Measurements from ENCODE around the gene MREG.

Gene MREG

DNA sequence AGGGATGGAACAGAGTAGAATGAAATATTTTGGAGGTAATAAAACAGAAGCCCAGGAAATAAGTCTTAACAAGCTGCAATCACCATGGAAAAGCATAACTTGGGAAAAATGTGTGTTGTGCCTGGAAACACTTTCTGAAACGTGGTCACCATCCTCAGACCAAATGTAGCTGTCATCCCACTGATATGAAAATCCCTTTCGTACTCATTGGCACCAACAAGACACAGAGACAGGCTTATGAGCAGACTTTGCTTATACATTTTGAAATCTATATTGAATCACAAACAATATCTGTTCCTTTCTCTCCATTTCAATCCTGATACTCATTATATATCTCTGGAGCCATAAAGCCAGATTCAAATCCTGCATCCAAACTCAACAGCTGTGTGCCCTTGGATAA is 28.7 kb downstream of the MREG start:
- no peak overlapping the region for H3K9ac ChIP-seq (ENCODE audit: insufficient read length, low read depth)
- no peaks in the 10 kb centered on the region for H3K27me3 ChIP-seq (ENCODE audit: insufficient read depth, insufficient read length)
- TF ChIP-seq ZNF274 (IDR thresholded peaks at IDR 0.05; ENCODE audit: low read depth, low read length) (no peak), SUZ12 (IDR thresholded peaks at IDR 0.05; ENCODE audit: extremely low read depth, insufficient read depth, insufficient read length) (no peak), YY1 (IDR thresholded peaks at IDR 0.05; ENCODE audit: insufficient read depth, insufficient read length) (no peak)
- H3K36me3 ChIP-seq (ENCODE audit: insufficient read depth, insufficient read length, low read length): peaks cover 3% of the 10 kb centered on the region
- peaks cover 15% of the 10 kb centered on the region; the same call in 1 of the 2 replicates for H3K9me3 ChIP-seq (ENCODE audit: insufficient read depth, low read length)
- no peak overlapping the region for H3K4me3 ChIP-seq (ENCODE audit: insufficient read length, low read depth)
- no peak for DNase-seq (ENCODE audit: low read depth, low spot score)
- H3K4me1 ChIP-seq (ENCODE audit: insufficient read depth, insufficient read length): no peaks in the 10 kb centered on the region

DNA sequence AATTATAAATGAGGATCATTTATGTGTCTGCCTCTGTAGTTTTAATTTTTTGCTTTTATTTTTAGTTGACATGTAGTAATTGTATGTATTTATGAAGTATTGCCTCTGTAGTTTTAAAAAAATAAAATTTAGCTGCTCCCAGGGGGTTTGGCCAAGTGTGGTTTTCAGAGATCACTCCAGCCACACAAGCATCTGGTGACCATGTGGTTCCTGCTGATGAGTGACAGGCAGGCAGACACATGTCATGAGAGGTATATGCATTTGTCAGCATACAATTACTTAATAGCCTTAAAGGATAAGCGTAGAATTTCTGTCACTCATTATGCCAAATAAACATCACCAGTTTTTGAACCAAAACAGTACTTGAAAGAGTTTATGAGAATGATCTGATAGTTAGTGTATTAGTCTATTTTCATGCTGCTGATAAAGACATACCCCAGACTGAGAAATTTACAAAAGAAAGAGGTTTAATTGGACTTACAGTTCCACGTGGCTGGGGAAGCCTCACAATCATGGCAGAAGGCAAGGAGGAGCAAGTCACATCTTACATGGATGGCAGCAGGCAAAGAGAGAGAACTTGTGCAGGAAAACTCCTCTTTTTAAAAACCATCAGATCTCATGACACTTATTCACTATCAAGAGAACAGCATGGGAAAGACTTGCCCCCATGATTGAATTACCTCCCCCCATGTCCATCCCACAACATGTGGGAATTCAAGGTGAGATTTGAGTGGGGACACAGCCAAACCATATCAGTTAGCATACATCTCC is 29.6 kb downstream of the MREG start:
- peaks cover 15% of the 10 kb centered on the region; the same call in 1 of the 2 replicates for H3K9me3 ChIP-seq (ENCODE audit: insufficient read depth, low read length)
- DNase-seq (ENCODE audit: low read depth, low spot score): no peak
- no peaks in the 10 kb centered on the region for H3K4me1 ChIP-seq (ENCODE audit: insufficient read depth, insufficient read length)

GRCh38 chr2:215982465-215982875 is 30.9 kb downstream of the MREG start:
- DNase-seq (ENCODE audit: low read depth, low spot score): no peak
- TF ChIP-seq SUZ12 (IDR thresholded peaks at IDR 0.05; ENCODE audit: extremely low read depth, insufficient read depth, insufficient read length) (no peak), ZNF274 (IDR thresholded peaks at IDR 0.05; ENCODE audit: low read depth, low read length) (no peak)
- Histone ChIP-seq H3K4me1 (ENCODE audit: insufficient read depth, insufficient read length) (no peaks in the 10 kb centered on the region), H3K9ac (ENCODE audit: insufficient read length, low read depth) (no peak overlapping the region), H3K9me3 (ENCODE audit: insufficient read depth, low read length) (peaks cover 15% of the 10 kb centered on the region; the same call in 1 of the 2 replicates), H3K36me3 (ENCODE audit: insufficient read depth, insufficient read length, low read length) (peaks cover 3% of the 10 kb centered on the region), H3K27me3 (ENCODE audit: insufficient read depth, insufficient read length) (no peaks in the 10 kb centered on the region), H3K4me3 (ENCODE audit: insufficient read length, low read depth) (no peak overlapping the region)

More for the DNA sequence above, 29.6 kb downstream of the MREG start:
- TF ChIP-seq ZNF274 (IDR thresholded peaks at IDR 0.05; ENCODE audit: low read depth, low read length) (no peak), SUZ12 (IDR thresholded peaks at IDR 0.05; ENCODE audit: extremely low read depth, insufficient read depth, insufficient read length) (no peak), YY1 (IDR thresholded peaks at IDR 0.05; ENCODE audit: insufficient read depth, insufficient read length) (no peak)
- Histone ChIP-seq H3K36me3 (ENCODE audit: insufficient read depth, insufficient read length, low read length) (peaks cover 3% of the 10 kb centered on the region), H3K4me3 (ENCODE audit: insufficient read length, low read depth) (no peak overlapping the region), H3K9ac (ENCODE audit: insufficient read length, low read depth) (no peak overlapping the region), H3K27me3 (ENCODE audit: insufficient read depth, insufficient read length) (no peaks in the 10 kb centered on the region)

DNA sequence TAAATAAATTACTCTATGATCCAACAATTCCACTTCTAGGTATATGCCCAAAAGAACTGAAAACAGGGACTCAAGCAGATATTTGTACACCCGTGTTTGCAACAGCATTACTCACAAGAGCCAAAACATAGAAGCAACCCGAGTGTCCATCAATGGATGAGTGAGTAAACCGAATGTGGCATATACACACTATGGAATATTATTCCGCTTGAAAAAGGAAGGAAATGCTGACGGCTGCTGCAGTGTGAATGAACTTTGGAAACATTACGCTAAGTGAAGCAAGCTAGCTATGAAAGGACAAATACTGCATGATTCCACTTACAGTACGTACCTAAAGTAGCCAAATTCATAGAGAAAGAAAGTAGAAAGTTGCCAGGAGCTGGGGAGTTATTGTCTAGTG is 32.2 kb downstream of the MREG start:
- no peak for DNase-seq (ENCODE audit: low read depth, low spot score)

GRCh38 chr2:215979620-215980019 is 33.7 kb downstream of the MREG start:
- Histone ChIP-seq H3K27me3 (ENCODE audit: insufficient read depth, insufficient read length) (no peaks in the 10 kb centered on the region), H3K4me1 (ENCODE audit: insufficient read depth, insufficient read length) (no peaks in the 10 kb centered on the region), H3K9ac (ENCODE audit: insufficient read length, low read depth) (no peak overlapping the region), H3K36me3 (ENCODE audit: insufficient read depth, insufficient read length, low read length) (no peaks in the 10 kb centered on the region), H3K9me3 (ENCODE audit: insufficient read depth, low read length) (peaks cover 8% of the 10 kb centered on the region; the same call in 1 of the 2 replicates), H3K4me3 (ENCODE audit: insufficient read length, low read depth) (no peak overlapping the region)
- DNase-seq (ENCODE audit: low read depth, low spot score): no peak
- no peak for TF ChIP-seq ZNF274 (IDR thresholded peaks at IDR 0.05; ENCODE audit: low read depth, low read length)
- no peak for TF ChIP-seq SUZ12 (IDR thresholded peaks at IDR 0.05; ENCODE audit: extremely low read depth, insufficient read depth, insufficient read length)
- TF ChIP-seq YY1 (IDR thresholded peaks at IDR 0.05; ENCODE audit: insufficient read depth, insufficient read length): no peak

More for the DNA sequence above, 32.2 kb downstream of the MREG start:
- H3K9me3 ChIP-seq (ENCODE audit: insufficient read depth, low read length): peaks cover 12% of the 10 kb centered on the region; the same call in 1 of the 2 replicates
- TF ChIP-seq SUZ12 (IDR thresholded peaks at IDR 0.05; ENCODE audit: extremely low read depth, insufficient read depth, insufficient read length) (no peak), YY1 (IDR thresholded peaks at IDR 0.05; ENCODE audit: insufficient read depth, insufficient read length) (no peak), ZNF274 (IDR thresholded peaks at IDR 0.05; ENCODE audit: low read depth, low read length) (no peak)
- no peaks in the 10 kb centered on the region for H3K27me3 ChIP-seq (ENCODE audit: insufficient read depth, insufficient read length)
- H3K4me1 ChIP-seq (ENCODE audit: insufficient read depth, insufficient read length): no peaks in the 10 kb centered on the region
- no peaks in the 10 kb centered on the region for H3K36me3 ChIP-seq (ENCODE audit: insufficient read depth, insufficient read length, low read length)
- H3K4me3 ChIP-seq (ENCODE audit: insufficient read length, low read depth): no peak overlapping the region
- no peak overlapping the region for H3K9ac ChIP-seq (ENCODE audit: insufficient read length, low read depth)

- H3K4me3 ChIP-seq (ENCODE audit: insufficient read length, low read depth): no peak overlapping the region
- H3K27me3 ChIP-seq (ENCODE audit: insufficient read depth, insufficient read length): no peaks in the 10 kb centered on the region
- H3K36me3 ChIP-seq (ENCODE audit: insufficient read depth, insufficient read length, low read length): peaks cover 5% of the 10 kb centered on the region
- DNase-seq (ENCODE audit: low read depth, low spot score): no peak
- peaks cover 5% of the 10 kb centered on the region for H3K4me1 ChIP-seq (ENCODE audit: insufficient read depth, insufficient read length)
- H3K9ac ChIP-seq (ENCODE audit: insufficient read length, low read depth): no peak overlapping the region
- TF ChIP-seq SUZ12 (IDR thresholded peaks at IDR 0.05; ENCODE audit: extremely low read depth, insufficient read depth, insufficient read length) (no peak), ZNF274 (IDR thresholded peaks at IDR 0.05; ENCODE audit: low read depth, low read length) (no peak), YY1 (IDR thresholded peaks at IDR 0.05; ENCODE audit: insufficient read depth, insufficient read length) (no peak)
- H3K9me3 ChIP-seq (ENCODE audit: insufficient read depth, low read length): no peaks in the 10 kb centered on the region
These were observed 38.5 kb downstream of the MREG start for GRCh38 chr2:215974700-215975429.

Data from NT2/D1 (cell line).